ENCODE results near the gene ASF1B.

The ASF1B gene

DNA sequence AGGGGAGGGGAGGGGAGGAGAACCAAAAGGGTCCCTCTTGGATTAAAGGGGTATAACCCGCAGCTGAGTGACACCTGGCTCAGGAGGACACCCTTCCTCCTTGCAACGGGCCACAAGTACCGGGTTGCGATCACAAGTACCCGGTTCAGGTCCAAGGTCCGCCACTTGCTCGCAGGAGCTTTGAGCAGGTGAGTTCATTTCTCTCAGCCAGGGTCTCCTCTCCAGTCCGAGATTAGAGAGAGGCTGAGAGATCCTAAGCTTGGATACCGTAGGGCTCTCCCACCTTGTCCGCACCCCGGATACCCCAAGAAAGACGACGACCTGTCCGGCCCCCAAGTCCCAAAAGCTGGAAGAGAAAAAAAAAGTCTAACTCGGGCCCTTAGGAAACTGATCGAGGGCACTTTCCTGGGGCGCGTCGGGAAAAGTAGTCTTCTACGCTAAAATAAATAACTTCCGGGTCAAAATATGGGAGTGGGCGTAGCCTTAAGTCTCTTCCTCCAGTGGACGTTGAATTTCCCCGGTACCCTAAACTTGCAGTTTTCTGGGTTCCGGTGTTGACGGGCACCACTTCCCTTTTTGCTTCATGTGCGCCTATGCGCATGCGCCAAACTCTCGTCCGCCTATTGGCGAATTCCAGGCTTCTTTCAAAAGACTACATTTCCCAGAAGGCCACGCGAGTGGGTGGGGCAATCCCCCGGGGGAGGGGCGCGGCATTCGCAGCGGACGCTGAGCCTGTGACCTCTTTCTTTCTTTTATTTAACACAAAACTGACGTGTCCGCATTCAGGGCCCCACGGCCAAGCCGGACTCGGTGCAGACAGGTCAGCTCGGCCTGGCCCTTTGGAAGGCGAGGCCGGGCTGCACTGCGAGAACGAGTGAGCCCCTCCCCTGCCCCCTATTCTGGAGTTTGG lies 55.2 kb downstream of the ASF1B start:
- Mint-ChIP-seq H3K4me3 (peak overlapping the region; percentile 82), H3K27ac (ENCODE audit: low read depth) (peak overlapping the region; percentile 94), H3K4me1 (peaks cover 11% of the 10 kb centered on the region), H3K27me3 (no peaks in the 10 kb centered on the region), H3K36me3 (ENCODE audit: insufficient read depth) (peaks cover 9% of the 10 kb centered on the region), H3K9me3 (no peaks in the 10 kb centered on the region)
- peak; percentile 100 for DNase-seq (ENCODE audit: low spot score in 2 of 2)
- ATAC-seq (replicated peaks; ENCODE audit: extremely low read depth, poor library complexity, severe bottlenecking) = peak; percentile 96

DNA sequence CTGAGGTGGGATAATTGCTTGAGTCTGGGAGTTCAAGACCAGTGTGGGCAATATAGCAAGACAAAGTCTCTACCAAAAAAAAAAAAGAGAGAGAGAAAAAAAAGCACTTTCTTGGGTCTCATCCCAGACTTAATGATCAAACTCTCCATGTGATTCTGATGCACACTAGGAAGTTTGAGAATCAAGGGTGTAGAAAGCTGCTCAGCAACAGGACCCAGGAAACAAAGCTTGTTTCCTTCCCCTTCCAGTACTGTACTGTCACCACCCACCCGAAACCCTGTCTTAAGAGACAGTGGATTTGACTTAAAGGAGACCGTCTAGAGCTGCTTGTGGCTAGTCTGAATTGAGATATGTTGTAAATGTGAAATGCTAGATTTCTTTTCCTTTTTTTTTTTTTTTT lies 58.0 kb downstream of the ASF1B start:
- H3K4me3 Mint-ChIP-seq = no peak overlapping the region
- no peak overlapping the region for H3K27ac Mint-ChIP-seq (ENCODE audit: low read depth)
- ATAC-seq (replicated peaks; ENCODE audit: extremely low read depth, poor library complexity, severe bottlenecking) (no peak), DNase-seq (ENCODE audit: low spot score in 2 of 2) (no peak)
- no peaks in the 10 kb centered on the region for H3K27me3 Mint-ChIP-seq
- no peaks in the 10 kb centered on the region for H3K9me3 Mint-ChIP-seq
- peaks cover 21% of the 10 kb centered on the region for H3K36me3 Mint-ChIP-seq (ENCODE audit: insufficient read depth)
- peaks cover 26% of the 10 kb centered on the region for H3K4me1 Mint-ChIP-seq

DNA sequence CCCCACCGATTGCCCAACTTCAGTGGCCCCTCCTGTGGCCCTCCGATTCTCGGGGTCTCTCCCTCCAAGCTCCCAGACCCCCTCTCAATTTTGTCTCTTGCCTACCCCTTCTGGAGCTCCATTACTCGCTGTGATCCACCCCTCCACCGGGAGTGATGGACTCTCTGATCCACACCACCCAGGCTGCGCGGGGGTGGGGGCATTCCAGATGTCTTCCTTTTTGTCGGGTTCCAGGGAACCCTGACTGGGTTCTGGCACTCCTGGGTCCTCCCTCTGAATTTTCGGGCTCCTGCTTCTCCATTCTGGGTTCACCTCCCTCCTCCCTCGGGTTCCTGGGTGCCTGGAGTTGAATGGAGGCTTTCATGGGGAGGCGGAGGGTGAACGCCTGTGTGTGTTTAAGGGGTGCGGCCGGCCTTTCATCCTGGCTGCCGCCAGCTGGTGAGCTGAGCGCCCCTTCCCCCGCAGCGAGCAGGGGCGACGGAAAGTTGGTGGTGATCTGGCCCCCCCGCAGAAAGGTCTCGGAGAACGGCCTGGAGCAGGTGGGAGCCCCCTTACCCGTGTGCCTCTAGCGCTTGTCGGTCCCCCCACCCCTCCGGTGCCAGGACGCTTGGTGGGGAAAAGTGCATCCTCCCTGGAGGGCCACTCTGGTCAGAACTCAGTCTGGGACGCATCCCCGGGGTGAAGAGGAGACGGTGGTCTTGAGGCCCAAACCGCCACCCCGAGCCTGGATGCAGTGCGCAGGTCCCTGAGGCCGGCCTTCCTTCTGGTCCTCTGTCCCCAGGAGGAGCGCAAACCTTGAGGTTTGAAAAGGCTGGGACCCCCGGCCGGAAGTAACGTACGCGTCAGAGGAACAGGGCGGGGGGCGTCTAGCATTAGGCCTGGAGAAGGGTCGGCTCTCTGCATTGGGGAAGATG lies 62.2 kb downstream of the ASF1B start:
- Mint-ChIP-seq H3K4me3 (peak overlapping the region; percentile 98), H3K27ac (ENCODE audit: low read depth) (peak overlapping the region; percentile 97), H3K9me3 (no peaks in the 10 kb centered on the region), H3K36me3 (ENCODE audit: insufficient read depth) (peaks cover 14% of the 10 kb centered on the region), H3K27me3 (no peaks in the 10 kb centered on the region), H3K4me1 (peaks cover 15% of the 10 kb centered on the region)
- DNase-seq (ENCODE audit: low spot score in 2 of 2) (no peak), ATAC-seq (replicated peaks; ENCODE audit: extremely low read depth, poor library complexity, severe bottlenecking) (peak; percentile 9)

DNA sequence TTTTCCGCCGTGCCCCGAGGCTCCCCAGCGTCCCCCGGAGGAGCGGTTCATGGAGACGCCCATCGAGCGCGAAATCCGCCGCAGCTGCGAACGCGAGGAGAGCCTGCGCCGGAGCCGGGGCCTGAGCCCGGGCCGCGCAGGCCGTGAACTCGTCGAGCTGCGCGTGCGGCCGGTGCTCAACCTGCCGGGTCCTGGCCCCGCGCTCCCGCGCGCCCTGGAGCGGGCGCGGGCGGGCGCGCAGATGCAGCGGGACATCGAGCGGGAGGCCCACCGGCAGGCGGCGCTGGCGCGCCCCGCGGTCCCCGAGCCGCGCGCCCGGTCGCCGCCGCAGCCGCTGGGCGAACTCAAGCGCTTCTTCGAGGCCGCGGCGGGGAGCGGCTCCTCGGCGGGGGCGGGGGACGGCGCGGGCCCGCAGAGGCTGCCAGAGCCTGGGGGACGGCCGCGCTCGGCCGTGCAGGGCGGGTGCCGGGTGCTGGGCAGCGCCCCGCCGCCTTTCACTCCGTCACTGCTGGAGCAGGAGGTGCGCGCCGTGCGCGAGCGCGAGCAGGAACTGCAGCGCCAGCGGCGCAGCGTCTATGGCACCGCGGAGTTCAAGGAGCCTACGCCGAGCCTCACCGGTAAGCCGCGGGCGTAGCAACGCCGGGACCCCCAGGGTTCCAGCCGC lies 63.0 kb downstream of the ASF1B start:
- peak; percentile 70 to 72 for DNase-seq (ENCODE audit: low spot score in 2 of 2)
- H3K27me3 Mint-ChIP-seq = no peaks in the 10 kb centered on the region

DNA sequence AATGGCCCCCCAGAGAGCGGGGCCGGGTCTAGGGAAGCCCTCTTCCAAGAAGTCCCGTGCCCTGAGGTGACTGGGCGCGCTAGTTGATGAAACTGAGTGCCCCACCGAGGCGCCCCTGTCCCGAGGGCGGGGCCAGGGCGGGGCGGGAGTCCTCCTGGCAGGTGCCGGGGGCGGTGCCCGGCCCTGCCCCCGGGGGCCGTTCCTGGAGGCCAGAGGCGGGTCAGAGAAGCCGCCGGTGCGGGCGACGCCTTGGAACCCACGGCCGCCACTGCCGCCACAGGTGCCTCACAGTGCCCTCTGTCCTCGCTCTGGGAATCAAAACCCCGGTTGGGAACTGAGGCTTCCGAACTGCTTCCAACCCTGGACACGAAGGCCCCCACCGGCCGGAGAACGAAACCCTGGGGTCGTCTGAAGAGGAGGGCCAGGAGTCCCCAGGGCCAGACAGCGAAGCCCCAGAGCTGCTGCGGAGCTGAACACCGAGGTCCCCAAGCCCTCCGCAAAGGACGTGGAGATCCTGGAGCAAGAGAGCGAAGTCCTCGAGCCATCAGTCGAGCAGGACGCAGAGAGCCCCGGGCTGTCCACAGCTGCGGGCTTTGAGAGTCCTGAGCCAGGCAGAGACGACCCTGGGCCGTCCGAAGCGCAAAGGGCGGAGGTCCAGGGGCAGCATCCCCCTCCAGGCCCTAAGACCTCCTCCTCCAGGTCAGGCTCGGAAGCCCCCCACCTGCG lies 63.7 kb downstream of the ASF1B start, which contains the start of gene MISP3:
MISP3 (plus strand) TSS at position 252 of the 726 bp plus-strand sequence. CDS start 524 bp downstream, outside the sequence.
- DNase-seq (ENCODE audit: low spot score in 2 of 2) = no peak
- H3K9me3 Mint-ChIP-seq = no peaks in the 10 kb centered on the region
- H3K4me1 Mint-ChIP-seq = peaks cover 15% of the 10 kb centered on the region
- H3K27me3 Mint-ChIP-seq = no peaks in the 10 kb centered on the region
- ATAC-seq (replicated peaks; ENCODE audit: extremely low read depth, poor library complexity, severe bottlenecking) = peak; percentile 10
- H3K27ac Mint-ChIP-seq (ENCODE audit: low read depth) = peak within 1 kb of the TSS; percentile 97
- peak within 1 kb of the TSS; percentile 98 for H3K4me3 Mint-ChIP-seq
- peaks cover 14% of the 10 kb centered on the region for H3K36me3 Mint-ChIP-seq (ENCODE audit: insufficient read depth)

More for the DNA sequence above, 63.0 kb downstream of the ASF1B start:
- H3K4me1 Mint-ChIP-seq = peaks cover 15% of the 10 kb centered on the region
- ATAC-seq (replicated peaks; ENCODE audit: extremely low read depth, poor library complexity, severe bottlenecking) = peak; percentile 74
- peak overlapping the region; percentile 97 for H3K27ac Mint-ChIP-seq (ENCODE audit: low read depth)
- peak overlapping the region; percentile 98 for H3K4me3 Mint-ChIP-seq
- H3K36me3 Mint-ChIP-seq (ENCODE audit: insufficient read depth) = peaks cover 14% of the 10 kb centered on the region
- no peaks in the 10 kb centered on the region for H3K9me3 Mint-ChIP-seq

DNA sequence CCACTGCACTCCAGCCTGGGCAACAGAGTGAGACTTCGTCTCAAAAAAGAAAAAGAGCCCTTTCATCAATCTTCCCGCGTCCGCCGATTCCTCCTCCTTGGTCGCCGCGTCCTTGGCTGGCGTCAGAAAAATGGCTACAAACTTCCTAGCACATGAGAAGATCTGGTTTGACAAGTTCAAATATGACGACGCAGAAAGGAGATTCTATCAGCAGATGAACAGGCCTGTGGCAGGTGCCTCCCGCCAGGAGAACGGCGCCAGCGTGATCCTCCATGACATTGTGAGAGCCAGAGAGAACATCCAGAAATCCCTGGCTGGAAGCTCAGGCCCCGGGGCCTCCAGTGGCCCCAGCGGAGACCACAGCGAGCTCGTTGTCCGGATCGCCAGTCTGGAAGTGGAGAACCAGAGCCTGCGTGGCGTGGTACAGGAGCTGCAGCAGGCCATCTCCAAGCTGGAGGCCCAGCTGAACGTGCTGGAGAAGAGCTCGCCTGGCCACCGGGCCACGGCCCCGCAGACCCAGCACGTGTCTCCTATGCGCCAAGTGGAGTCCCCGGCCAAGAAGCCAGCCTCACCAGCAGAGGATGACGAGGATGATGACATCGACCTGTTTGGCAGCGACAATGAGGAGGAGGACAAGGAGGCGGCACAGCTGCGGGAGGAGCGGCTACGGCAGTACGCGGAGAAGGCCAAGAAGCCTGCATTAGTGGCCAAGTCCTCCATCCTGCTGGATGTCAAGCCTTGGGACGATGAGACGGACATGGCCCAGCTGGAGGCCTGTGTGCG lies 65.9 kb downstream of the ASF1B start:
- H3K27ac Mint-ChIP-seq (ENCODE audit: low read depth) = peak overlapping the region; percentile 55
- DNase-seq (ENCODE audit: low spot score in 2 of 2) (no peak), ATAC-seq (replicated peaks; ENCODE audit: extremely low read depth, poor library complexity, severe bottlenecking) (no peak)
- H3K27me3 Mint-ChIP-seq = peaks cover 10% of the 10 kb centered on the region
- peaks cover 15% of the 10 kb centered on the region for H3K4me1 Mint-ChIP-seq
- peaks cover 10% of the 10 kb centered on the region for H3K36me3 Mint-ChIP-seq (ENCODE audit: insufficient read depth)
- peak overlapping the region; percentile 43 for H3K4me3 Mint-ChIP-seq
- H3K9me3 Mint-ChIP-seq = no peaks in the 10 kb centered on the region

All from central memory CD8-positive, alpha-beta T cell (primary cell).